ENCODE measurements around the gene MGST3. TPM values are rescaled to one million over a fixed set of nuclear protein-coding genes. Genes with fewer than 3 reads are reported as not detected.

MGST3 gene
- polyA plus RNA-seq, 2 of the 4 experiments (the other 2 are of a cell fraction): 216 to 217 TPM

DNA sequence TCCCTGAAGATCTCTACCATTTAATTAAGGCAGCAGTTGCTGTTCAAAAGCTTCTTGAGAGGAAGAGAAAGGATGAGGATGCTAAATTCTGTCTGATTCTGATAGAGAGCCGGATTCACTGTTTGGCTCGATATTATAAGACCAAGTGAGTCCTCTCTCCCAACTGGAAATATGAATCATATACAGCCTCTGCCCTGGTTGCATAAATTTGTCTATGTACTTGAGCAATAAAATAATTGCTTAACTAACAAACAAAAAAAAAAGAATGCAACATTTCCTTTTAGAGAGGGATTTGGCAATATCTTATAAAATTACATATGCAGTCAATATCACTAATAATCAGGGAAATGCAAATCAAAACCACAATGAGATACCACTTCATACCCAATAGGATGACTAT is 40.5 kb downstream of the MGST3 start:
- ChIA-PET CTCF (no interaction called here), POLR2A (no interaction called here)
- Histone ChIP-seq H3K4me1 (no peaks in the 10 kb centered on the region), H3K4me3 (no peak overlapping the region), H3K27ac (no peak overlapping the region), H3K9me3 (peaks cover 3% of the 10 kb centered on the region; the same call in 1 of the 3 replicates), H3K4me2 (no peak overlapping the region)
- ATAC-seq: no peak
- DNase-seq (ENCODE audit: low read depth in 1 of 2, low spot score in 1 of 2): no peak
- TF ChIP-seq ZSCAN20 (CRISPR knock-in tag; IDR thresholded peaks at IDR 0.05) (no peak), TFCP2L1 (CRISPR knock-in tag; IDR thresholded peaks at IDR 0.05) (no peak), RCOR1 (IDR thresholded peaks at IDR 0.05; ENCODE audit: low read depth, low read length) (no peak), FOSB (CRISPR knock-in tag; IDR thresholded peaks at IDR 0.05) (no peak), SMC3 (IDR thresholded peaks at IDR 0.05) (no peak), RARB (CRISPR knock-in tag; IDR thresholded peaks at IDR 0.05) (no peak), JUNB (IDR thresholded peaks at IDR 0.05) (no peak), MAX (IDR thresholded peaks at IDR 0.05) (no peak), HOXB5 (CRISPR knock-in tag; IDR thresholded peaks at IDR 0.05) (no peak), EP300 (IDR thresholded peaks at IDR 0.05) (no peak), ZC3H11A (IDR thresholded peaks at IDR 0.05) (no peak), RNF2 (IDR thresholded peaks at IDR 0.05; ENCODE audit: borderline replicate concordance, low read depth) (no peak), HEYL (CRISPR knock-in tag; IDR thresholded peaks at IDR 0.05) (no peak), POLR2A (IDR thresholded peaks at IDR 0.05; ENCODE audit: low read length) (no peak), ZNF302 (CRISPR knock-in tag; IDR thresholded peaks at IDR 0.05) (no peak), ZFP36 (IDR thresholded peaks at IDR 0.05; ENCODE audit: borderline replicate concordance, partially characterized antibody) (no peak)
- TF ChIP-seq, protein P1, sequence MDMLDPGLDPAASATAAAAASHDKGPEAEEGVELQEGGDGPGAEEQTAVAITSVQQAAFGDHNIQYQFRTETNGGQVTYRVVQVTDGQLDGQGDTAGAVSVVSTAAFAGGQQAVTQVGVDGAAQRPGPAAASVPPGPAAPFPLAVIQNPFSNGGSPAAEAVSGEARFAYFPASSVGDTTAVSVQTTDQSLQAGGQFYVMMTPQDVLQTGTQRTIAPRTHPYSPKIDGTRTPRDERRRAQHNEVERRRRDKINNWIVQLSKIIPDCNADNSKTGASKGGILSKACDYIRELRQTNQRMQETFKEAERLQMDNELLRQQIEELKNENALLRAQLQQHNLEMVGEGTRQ (IDR thresholded peaks at IDR 0.05): no peak
- TF ChIP-seq, protein P2, sequence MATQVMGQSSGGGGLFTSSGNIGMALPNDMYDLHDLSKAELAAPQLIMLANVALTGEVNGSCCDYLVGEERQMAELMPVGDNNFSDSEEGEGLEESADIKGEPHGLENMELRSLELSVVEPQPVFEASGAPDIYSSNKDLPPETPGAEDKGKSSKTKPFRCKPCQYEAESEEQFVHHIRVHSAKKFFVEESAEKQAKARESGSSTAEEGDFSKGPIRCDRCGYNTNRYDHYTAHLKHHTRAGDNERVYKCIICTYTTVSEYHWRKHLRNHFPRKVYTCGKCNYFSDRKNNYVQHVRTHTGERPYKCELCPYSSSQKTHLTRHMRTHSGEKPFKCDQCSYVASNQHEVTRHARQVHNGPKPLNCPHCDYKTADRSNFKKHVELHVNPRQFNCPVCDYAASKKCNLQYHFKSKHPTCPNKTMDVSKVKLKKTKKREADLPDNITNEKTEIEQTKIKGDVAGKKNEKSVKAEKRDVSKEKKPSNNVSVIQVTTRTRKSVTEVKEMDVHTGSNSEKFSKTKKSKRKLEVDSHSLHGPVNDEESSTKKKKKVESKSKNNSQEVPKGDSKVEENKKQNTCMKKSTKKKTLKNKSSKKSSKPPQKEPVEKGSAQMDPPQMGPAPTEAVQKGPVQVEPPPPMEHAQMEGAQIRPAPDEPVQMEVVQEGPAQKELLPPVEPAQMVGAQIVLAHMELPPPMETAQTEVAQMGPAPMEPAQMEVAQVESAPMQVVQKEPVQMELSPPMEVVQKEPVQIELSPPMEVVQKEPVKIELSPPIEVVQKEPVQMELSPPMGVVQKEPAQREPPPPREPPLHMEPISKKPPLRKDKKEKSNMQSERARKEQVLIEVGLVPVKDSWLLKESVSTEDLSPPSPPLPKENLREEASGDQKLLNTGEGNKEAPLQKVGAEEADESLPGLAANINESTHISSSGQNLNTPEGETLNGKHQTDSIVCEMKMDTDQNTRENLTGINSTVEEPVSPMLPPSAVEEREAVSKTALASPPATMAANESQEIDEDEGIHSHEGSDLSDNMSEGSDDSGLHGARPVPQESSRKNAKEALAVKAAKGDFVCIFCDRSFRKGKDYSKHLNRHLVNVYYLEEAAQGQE (IDR thresholded peaks at IDR 0.05): no peak
- FAIRE-seq: no peak
- WGBS (ENCODE audit: missing lambda C conversion rate): 95% methylated on average over 2 of the region's 2 CpGs

- no peak overlapping the region for H3K27ac ChIP-seq
- WGBS (ENCODE audit: missing lambda C conversion rate): 93% methylated on average over 8 of the region's 8 CpGs
- peaks cover 3% of the 10 kb centered on the region; the same call in 1 of the 3 replicates for H3K9me3 ChIP-seq
- DNase-seq (ENCODE audit: low read depth in 1 of 2, low spot score in 1 of 2) (no peak), FAIRE-seq (no peak), ATAC-seq (no peak)
- no peak overlapping the region for H3K4me3 ChIP-seq
- ChIA-PET CTCF (interaction anchor here (2.1 kb wide), 1 partner anchor 239 kb away, joined by 4 read pairs; no protein-coding TSS in a partner anchor), POLR2A (no interaction called here)
- no peak overlapping the region for H3K4me2 ChIP-seq
- no peak for TF ChIP-seq PHF8 (IDR thresholded peaks at IDR 0.05; ENCODE audit: borderline replicate concordance, low read depth)
- no peak for TF ChIP-seq HOXB5 (CRISPR knock-in tag; IDR thresholded peaks at IDR 0.05)
- TF ChIP-seq MAZ (IDR thresholded peaks at IDR 0.05; ENCODE audit: borderline replicate concordance, low read depth, low read length): no peak
- TF ChIP-seq FOSB (CRISPR knock-in tag; IDR thresholded peaks at IDR 0.05): no peak
- no peak for TF ChIP-seq CEBPB (IDR thresholded peaks at IDR 0.05)
- TF ChIP-seq, protein P3, sequence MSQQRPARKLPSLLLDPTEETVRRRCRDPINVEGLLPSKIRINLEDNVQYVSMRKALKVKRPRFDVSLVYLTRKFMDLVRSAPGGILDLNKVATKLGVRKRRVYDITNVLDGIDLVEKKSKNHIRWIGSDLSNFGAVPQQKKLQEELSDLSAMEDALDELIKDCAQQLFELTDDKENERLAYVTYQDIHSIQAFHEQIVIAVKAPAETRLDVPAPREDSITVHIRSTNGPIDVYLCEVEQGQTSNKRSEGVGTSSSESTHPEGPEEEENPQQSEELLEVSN (IDR thresholded peaks at IDR 0.05; ENCODE audit: borderline replicate concordance, low read depth): no peak
- no peak for TF ChIP-seq JUNB (IDR thresholded peaks at IDR 0.05)
- TF ChIP-seq RARB (CRISPR knock-in tag; IDR thresholded peaks at IDR 0.05): no peak
- no peak for TF ChIP-seq SMC3 (IDR thresholded peaks at IDR 0.05)
- TF ChIP-seq CHD2 (IDR thresholded peaks at IDR 0.05; ENCODE audit: low read length, partially characterized antibody): no peak
- TF ChIP-seq CHD4 (IDR thresholded peaks at IDR 0.05; ENCODE audit: borderline replicate concordance): no peak
- no peaks in the 10 kb centered on the region for H3K4me1 ChIP-seq
Observed at GRCh38 chr1:165674599-165674998, 43.6 kb downstream of the MGST3 start.

All from A549 (cell line).